Bone marrow (tissue), 2 donors: ENCODE results near the gene BRD3.
"Not testable (repeated sequence)": the region's sequence is repeated elsewhere in the genome, so short reads cannot be mapped to it uniquely, and the experiment has no call there.

Experiments used
- DNase-seq, 2 donors: peaks; one replicate each; lab custom pipeline; 2025; lab: John Stamatoyannopoulos, UW

The BRD3 gene

DNA sequence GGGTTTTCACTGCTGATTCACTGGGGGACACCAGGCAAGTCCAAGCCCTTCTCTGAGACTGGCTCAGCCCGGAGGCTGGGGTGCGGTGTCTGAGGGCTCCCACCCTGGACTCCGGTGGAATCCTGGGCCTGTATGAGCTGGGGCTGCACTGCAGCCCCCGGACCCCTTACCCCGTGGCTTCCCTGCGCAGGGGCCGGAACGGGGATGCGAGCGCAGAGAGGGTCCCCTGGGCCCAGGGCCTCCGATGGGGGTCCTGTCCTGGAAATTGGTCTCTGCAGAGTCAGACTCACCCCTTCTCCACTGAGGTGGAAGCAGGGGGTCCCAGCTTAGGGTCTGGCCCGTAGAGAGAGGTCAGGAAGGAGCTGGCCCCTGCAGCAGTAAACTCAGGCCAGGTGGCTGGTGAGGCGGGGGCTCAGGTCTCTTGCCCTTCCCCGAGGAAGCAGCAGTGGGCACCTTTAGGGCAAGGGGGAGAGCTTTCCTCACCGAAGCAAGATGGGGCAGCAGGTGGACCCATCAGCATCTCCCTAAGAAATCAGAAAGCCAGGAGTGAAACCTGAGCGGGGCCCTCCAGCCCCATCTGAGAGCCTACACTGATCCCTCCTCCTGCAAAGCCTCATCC, 74.1 kb downstream of the BRD3 start:
- no peak for DNase-seq

DNA sequence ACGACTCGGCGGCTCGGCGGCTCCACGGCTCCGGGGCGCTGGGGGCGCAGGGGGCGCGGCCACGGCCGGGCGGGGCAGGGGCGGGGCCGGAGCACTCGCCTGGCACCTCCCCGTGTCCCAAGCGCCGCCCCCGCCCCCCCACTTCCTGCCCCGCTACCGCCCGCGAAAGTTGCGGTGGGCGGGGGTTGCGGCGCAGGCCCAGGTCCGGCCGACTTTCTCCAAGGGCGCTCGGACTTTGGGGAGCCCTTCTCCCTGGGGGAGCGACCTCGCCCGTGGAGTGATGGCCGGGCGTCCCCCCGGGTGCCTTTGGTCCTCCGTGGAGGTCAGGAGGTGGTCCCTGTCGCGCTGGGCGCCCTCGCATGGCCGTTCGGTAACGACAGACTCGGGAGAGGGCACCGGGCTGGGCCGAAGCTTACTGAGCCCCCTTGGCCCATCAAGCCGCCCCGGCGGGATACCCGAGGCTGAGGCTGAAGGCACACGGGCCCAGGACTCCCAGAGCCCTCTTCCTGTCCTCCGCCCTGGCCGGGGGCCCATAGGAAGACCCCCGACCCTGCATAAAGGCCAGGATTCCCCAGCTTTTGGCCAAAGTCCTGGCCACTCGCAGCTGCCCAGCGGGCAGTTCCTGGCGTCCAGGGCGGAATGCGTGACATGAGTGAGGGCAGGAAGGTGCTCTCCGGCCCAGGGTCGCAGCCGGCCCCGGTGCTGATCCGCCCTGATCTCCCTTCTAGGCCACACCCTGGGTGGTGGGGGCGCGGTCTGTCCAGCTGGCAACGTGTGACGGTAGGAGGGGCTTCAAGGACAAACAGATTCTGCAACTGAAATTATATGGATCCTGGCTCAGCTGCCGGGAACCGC, 74.8 kb downstream of the BRD3 start:
- DNase-seq, result peak; percentile 15 to 68

DNA sequence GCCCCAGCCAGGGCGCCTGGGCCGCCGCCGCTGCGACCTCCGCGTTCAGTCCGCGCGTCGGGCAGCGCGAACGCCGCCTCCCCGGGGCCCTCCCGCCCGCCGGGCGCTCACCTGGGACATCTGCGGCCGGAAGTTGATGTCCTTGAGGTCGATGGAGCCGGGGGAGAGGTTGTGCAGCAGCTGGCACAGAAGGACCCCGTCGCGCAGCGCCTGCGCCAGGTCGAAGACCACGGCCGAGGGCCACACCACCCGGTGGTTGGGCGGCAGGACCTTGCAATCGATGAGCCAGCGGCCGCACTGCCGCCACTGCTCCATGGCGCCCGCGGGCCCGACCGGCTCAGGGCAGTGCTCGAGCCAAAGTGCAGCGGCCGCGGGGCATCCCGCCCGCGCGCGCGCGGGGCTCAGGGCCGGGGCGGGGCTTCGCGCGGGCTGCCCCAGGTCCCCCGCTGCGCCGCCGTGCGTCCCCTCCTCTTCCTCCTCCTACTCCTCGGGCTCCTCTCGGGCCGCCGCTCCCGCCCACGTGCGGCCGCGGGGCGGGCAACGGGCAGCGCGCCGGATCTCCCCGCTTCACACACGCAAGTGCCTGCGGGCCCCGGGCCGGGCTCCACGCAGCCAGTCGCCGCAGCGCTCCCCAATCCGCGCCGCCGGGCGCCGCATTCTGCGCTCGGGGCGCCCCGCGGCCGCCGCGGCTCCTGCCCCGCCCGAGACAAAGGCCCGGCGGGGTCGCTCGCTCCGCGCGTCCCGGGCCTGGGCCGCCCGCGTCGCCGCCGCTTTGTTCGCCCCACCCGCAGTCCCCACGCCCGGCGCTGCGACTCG, 75.7 kb downstream of the BRD3 start, which contains the start of gene VAV2:
Gene VAV2, minus strand, starts transcription at position 361 of the 816 bp plus-strand sequence. Its CDS starts 46 bp downstream, at position 315.
- peak in 1 of 2 donors; percentile 41 for DNase-seq

DNA sequence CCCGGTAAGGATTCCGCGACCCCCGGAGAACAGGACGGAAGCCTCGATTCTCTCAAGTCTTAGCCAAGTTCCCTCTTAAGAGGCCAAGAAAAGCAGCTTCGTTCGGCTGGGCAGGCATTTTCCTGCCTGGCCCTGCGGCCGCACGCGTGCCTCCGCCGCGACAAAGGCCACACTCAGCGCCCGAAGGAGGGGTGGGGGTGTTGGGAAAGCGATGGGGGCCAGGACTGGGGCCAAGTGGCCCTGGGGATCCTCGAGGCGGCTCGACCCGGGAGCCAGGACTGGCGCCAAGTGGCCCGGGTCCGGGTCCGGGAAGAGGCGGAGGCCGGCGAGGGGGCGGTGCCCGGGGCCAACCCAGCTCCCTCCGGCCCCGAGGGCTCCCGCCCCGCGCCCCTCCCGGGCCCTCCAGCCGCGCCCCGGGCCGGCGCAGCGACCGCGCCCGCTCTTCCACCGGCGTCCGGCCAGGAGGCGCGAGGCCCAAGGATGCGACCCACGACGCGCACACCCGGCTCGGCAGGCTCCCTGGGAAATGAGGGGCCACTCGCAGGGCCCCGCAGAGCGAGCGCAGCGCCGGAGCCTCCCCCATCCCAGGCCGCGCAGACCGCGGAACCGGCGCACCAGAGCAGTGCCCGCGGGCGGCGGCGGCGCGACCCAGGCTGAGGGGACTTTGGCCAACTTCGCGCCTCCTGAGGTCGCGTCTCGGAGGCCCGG, 76.5 kb downstream of the BRD3 start:
- peak in 1 of 2 donors; percentile 6 for DNase-seq

DNA sequence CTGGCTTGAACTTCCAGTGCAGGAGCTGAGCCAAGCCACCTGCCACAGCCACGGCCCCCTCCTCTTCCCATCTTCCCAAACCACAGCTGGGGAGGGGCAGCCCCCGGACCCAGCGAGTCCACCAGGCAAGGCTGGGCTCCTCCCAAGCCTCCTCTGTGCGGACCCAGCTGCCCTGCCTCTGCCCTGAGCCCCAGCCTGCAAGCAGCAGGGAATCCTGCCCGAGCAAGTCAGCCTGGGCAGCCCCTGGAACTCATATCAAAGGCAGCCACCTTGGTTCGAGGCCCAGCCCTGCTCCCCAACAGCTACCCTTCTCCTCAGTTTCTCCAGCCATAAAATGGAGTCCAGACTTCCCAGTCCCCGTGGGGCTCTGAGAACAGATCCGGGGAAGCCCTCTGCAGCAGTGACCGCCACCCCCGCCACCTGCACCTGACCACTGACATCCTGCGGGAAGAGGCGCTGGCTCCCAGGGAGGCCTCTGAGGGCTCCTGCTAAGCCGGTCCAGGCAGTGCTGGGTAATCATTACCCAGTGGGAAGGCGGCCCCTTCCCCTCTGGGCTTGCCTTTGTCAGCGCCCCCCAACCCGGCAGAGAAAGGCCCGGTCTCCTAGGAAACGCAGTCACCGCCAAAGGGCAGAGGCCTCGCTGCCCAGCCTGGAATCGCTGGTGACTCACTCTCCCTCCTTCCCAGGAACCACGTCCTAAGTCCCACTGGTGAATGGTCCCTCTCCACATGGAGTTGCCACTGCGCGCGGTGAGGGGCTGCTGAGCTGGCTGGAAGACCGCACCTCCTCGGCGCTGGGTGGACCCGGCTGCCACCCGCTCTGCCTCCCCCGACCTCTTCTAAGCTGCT, 77.2 kb downstream of the BRD3 start:
- no peak for DNase-seq

DNA sequence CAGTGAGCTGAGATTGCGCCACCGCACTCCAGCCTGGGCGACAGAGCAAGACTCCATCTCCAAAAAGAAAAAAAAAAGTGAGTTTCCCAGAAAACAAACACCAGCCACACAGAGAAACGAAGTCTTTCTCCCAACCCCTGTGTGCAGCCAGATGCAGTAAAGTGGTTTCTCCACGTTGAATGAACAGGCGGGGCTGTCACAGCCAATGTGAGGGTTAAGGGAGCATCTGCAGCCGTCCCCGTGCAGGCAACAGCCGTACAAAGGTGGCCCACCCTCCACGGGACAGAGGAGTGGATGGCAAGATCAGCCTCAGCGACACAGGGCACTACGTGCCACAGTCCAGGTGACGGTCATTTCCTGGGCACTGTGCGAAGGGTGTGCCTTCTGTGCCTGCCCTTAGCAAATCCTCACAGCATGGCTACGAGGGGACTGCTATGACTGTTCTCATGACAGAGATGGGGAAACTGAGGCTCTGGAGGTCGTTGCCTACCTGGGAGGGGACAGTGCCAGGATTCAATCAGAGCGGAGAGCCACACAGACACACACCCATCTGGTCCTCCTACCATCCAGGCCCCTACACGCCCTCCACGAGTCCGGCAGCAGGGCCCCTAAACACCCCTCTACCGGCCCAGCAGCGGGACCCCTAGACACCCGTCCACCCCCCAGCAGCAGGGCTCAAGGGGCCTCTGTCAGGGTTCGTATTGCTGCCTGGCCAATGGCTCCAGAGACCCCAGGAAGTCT, 78.0 kb downstream of the BRD3 start:
- DNase-seq, result no peak

DNA sequence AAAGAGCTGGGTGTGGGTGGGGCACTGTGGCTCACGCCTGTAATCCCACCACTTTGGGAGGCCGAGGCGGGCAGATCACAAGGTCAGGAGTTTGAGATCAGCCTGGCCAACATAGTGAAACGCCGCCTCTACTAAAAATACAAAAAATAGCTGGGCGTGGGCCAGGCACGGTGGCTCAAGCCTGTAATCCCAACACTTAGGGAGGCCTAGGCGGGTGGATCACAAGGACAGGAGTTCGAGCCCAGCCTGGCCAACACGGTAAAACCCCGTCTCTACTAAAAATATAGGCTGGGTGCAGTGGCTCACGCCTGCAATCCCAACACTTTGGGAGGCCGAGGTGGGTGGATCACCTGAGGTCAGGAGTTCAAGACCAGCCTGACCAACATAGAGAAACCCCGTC, 79.1 kb downstream of the BRD3 start:
- not testable (repeated sequence) for DNase-seq

DNA sequence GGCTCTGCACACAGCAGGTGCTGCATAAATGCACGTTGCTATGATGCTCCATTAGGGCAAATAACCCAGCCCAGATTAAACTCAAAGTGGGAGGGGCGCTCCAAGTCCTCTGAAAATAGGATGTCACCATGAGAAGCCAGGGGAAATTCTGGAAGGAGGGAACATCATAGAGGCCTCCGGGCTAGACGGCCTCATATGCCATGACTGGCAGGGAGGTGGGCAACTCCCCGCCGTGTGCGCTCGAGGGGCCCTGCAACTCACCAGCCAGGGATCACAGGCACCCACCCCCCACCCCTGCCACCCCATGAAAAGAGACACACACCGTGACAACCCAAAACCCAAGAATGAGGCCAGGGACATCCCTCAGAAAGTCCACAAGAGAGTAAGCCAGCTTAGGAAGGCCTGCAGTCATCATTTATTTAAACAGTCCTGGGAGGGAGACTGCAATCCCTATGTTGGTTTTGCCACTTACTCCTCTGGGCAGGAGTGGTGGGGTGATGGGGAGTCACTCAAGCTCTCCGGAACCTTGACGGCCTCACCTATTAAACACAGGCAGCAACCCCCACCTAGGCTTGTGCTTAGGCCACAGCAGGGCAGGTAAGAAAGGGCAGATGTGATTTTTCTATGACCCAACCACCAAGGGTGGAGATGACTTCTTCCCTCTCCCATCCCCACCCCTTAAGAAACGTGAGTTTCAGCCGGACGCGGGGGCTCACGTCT, 79.7 kb downstream of the BRD3 start:
- DNase-seq, result no peak

DNA sequence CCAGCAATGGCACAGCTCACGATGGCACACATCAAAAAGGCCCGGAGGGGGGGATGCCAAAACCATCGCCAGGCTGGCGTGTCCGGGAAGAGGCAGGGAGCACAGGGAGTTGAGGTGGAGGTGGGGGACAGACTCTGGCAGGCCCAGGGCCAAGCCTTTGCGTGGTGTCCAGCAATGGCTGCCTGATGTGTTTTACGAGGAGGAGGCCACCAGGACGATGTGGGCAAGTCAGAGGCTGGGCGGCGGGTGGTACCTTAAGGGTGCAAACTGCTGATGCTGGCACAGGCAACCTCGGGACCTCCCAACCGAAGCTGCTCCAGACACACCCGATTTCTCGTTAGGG, 80.4 kb downstream of the BRD3 start:
- DNase-seq, result no peak

DNA sequence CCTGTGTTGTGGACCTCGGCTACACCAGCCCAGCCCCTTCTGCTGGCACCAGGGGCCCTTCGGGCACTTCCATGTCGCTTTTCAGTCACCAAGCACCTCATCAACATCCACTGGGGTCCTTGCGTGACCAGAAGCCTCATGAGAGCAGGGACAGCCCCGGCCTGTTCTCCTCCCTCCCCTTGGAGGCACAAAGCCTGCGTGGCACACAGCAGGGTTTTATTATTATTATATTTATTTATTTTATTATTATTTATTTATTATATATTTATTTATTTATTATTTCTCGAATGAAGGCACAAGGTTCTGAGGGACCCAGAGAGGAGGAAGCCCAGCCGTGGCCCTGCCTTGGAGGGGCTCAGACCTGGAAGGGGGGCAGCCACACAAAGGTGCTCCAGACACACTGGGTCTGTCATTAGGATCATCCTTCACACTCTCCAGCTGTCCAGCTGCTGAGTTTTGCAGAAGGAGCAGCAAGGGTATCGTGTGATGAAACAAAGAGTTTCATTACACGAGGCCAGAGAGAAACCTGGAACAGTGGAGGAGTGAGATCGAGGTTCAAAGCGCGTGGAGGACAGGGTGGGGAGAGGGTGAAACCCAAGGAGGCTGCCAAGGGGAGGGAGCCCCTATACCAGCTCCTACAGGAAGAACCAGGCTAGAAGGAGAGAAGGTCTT, 80.9 kb downstream of the BRD3 start:
- no peak for DNase-seq

DNA sequence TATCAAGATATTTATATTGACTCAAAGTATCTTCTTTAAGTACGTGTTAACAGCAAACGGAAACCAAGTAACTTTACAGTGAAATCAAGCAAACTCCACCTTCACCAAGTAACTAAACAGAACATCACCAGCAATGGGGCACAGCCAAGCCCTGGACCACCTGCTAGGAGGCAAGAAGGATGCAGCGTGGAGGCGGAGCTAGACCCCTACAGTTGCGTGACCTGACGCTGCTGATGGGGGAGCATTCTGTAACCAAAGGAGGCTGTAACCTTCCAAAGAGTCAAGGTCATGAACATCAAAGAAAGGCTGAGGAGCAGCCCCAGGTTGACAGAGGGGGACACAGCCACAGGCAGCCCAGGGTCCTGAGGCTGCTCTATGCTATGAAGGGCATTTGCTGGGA, 81.8 kb downstream of the BRD3 start:
- DNase-seq, result no peak

DNA sequence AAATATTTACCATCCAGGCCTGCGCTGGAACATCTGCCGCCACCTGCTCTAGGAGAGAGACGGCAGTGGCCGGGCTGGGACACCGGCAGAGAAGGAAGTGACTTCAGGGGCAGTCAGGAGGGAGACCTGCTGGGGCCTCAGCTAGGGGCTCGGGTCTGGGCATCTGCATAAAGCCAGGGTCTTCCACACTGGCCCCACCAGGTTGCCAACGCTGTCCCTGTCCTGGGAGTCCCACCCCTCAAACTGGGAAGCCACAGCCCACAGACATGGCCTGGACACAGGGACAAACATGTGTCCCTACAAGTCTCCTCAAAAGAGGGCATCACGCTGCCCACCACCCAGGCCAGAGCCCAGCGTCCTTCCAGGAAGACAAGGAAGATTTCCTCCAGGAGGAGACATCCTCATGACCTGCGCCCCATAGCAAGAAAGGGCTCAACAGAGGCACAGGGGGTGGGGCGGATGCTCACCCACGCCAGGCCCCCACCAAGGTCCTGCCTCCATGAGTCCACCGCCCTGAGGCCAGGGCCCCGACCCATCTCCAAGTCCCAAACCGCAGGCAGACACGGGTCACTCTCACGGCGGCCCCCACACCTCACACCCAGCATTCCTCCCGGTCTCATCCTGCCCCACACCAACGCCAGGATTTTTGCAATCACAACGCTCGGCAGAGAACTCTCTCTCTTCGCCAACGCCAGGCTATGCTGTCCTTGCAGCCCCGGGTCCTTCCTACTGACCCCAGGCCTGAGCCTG, 84.7 kb downstream of the BRD3 start:
- DNase-seq, result no peak

DNA sequence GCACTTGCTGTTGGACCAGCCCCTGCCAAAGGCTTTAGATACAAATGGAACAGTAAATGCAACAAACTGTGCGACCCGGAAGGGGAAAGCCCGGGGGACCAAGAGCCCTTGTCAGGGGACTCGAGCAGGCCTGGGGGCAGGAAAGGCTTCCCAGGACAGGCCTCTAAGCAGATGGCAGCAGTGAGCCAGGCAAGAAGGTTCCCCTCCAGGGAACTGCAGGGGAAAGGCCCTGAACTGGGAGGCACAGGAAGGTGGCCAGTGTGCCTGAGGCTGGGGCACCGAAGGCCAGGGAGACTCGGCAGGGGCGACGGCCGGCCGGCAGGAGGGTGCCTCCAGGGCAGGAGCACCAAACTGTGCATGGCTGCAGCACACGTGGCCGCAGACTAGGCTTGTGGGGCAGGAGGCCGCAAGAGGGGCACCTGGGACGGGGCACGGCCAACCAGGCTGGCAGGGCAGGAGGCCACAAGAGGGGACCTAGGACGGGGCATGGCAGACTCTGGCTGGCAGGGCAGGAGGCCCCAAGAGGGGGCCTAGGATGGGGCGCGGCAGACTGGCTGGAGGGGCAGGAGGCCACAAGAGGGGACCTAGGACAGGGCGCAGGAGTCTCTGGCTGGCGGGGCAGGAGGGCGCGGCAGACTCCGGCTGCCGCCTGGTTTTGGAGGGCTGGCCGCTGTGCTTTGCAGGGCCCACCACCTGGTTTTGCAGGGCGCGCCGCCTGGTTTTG, 85.7 kb downstream of the BRD3 start:
- DNase-seq, result no peak

DNA sequence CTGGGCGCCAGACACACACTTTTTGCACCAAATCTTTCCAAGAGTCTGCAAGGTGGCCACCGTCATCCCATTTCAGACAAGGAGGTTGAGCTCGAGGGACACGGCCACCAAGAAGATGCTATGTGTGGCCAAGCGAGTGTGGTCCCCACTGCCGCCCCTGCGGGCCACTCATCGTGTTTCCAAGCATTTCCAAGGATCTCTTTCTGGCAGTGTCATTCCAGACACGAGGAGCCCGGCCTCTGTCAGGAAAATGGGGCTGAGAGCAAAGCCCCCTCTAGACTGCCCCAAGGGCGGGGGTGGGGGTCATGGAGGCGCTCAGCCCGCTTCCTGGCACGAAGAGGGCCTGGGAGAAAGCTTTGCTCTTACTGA, 86.3 kb downstream of the BRD3 start:
- no peak for DNase-seq

DNA sequence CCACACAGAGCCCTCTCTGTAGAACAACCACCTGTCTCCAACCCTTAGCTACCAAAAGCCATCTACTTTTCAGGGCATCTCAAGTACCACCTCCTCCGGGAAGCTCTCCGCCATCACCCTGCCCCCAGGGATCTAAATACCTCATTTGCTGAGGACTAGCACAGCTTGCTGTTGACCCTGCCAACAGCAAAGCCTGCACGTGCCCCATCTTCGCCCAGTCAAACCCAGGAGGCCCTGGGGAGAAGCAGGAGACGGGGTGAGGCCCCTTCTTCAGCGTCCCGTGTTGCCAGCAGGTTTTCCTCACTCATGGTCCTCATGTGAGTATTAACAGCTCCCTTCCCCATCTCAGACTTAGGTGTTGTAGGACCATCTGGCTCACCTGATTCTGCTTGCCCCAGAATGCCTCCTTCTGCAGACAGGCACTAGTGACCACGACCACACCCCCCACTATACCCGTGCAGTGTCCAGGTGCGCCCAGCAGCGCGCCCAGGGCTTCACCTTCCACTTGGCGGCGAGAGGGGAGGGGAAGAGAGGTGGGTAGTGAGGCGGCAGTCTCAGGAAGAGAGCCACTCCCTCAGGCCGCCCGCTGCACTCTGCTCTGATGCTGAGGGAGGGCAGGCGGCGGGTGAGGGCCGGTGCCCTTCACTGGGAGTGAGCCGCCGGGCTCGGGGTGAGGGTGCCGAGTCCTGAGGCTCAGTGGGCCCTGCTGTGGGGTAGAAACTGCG, 86.8 kb downstream of the BRD3 start:
- DNase-seq, result no peak
